ENCODE measurements around the gene ZNF766.

- TF ChIP-seq, protein P1, sequence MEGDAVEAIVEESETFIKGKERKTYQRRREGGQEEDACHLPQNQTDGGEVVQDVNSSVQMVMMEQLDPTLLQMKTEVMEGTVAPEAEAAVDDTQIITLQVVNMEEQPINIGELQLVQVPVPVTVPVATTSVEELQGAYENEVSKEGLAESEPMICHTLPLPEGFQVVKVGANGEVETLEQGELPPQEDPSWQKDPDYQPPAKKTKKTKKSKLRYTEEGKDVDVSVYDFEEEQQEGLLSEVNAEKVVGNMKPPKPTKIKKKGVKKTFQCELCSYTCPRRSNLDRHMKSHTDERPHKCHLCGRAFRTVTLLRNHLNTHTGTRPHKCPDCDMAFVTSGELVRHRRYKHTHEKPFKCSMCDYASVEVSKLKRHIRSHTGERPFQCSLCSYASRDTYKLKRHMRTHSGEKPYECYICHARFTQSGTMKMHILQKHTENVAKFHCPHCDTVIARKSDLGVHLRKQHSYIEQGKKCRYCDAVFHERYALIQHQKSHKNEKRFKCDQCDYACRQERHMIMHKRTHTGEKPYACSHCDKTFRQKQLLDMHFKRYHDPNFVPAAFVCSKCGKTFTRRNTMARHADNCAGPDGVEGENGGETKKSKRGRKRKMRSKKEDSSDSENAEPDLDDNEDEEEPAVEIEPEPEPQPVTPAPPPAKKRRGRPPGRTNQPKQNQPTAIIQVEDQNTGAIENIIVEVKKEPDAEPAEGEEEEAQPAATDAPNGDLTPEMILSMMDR (IDR thresholded peaks at IDR 0.05), result no peak
- TF ChIP-seq POLR2A (IDR thresholded peaks at IDR 0.05), result no peak
- TF ChIP-seq POLR2AphosphoS5 (IDR thresholded peaks at IDR 0.05; ENCODE audit: insufficient read depth in 1 of 2, low read depth in 1 of 2), result no peak
These were observed 38.1 kb upstream of the ZNF766 start for GRCh38 chr19:52231154-52231910.

Data from vagina (tissue), 2 donors.